Eye (tissue), 1 donor: ENCODE measurements around the gene COMT.
"Not testable (repeated sequence)": the region's sequence is repeated elsewhere in the genome, so short reads cannot be mapped to it uniquely, and the experiment has no call there.

Experiments used
- DNase-seq: peaks from one replicate; pipeline ENCODE4 v3.0.0-alpha.2; 2015

The COMT gene

GRCh38 chr22:19929586-19930550, 11.7 kb upstream of the COMT start:
- no peak for DNase-seq

GRCh38 chr22:19930551-19931486, 10.8 kb upstream of the COMT start:
- DNase-seq = no peak

GRCh38 chr22:19931514-19931913, 10.1 kb upstream of the COMT start:
- DNase-seq = no peak

GRCh38 chr22:19932367-19933206, 9.0 kb upstream of the COMT start:
- no peak for DNase-seq

- no peak for DNase-seq
These were observed 8.0 kb upstream of the COMT start for GRCh38 chr22:19933341-19934241.

- DNase-seq = not testable (repeated sequence)
These were observed 6.4 kb upstream of the COMT start for GRCh38 chr22:19935123-19935718.

GRCh38 chr22:19936513-19936912, 5.1 kb upstream of the COMT start:
- no peak for DNase-seq

- DNase-seq = no peak
These were observed 3.7 kb upstream of the COMT start for GRCh38 chr22:19937616-19938473.

- DNase-seq = no peak
These were observed 822 bp upstream of the COMT start for GRCh38 chr22:19940536-19941364.

- DNase-seq = peak; percentile 66
These were observed 847 bp downstream of the COMT start for GRCh38 chr22:19942157-19943081.

- peak; percentile 78 for DNase-seq
These were observed 1.8 kb downstream of the COMT start for GRCh38 chr22:19943082-19944026.

GRCh38 chr22:19948057-19948760, 6.6 kb downstream of the COMT start:
- no peak for DNase-seq

- peak; percentile 87 for DNase-seq
These were observed 9.8 kb downstream of the COMT start for GRCh38 chr22:19951346-19951745.

GRCh38 chr22:19955241-19956128, 13.9 kb downstream of the COMT start:
- DNase-seq = no peak

GRCh38 chr22:19957445-19957844, 15.9 kb downstream of the COMT start:
- no peak for DNase-seq
